Naive thymus-derived CD8-positive, alpha-beta T cell (primary cell): ENCODE measurements around the gene LRRC8B. TPM values are rescaled to one million over a fixed set of nuclear protein-coding genes. Genes with fewer than 3 reads are reported as not detected.

Experiments used
- ATAC-seq, 2 donors: fragments of 150-1000 bp; cut with Tn5 transposase in 1 of 2; sonication (Bioruptor Pico), chemical (Tn5 transposase) in 1 of 2; 1 replicate in 1 of 2; 2 replicates in 1 of 2; pipeline ENCODE4 v1.10.0; 2021; ENCODE audit warnings: mild to moderate bottlenecking in 2 of 2, moderate library complexity in 2 of 2
- POLR2A ChIA-PET: fragments of 350-600 bp; sonication (Branson Sonifier 250); formaldehyde crosslinking; loops from one replicate; lab custom pipeline; 2021; ENCODE audit warnings: antibody characterized with exemption; lab: Charles Lee
- DNase-seq, 10 donors: peaks; one replicate each; pipeline versions ENCODE4 v3.0.0 to v3.0.0-alpha.2; 2020 to 2022
- H3K27ac Mint-ChIP-seq, 10 donors: one replicate each; pipeline ENCODE4 v1.8.0; 2020 to 2022; ENCODE audit warnings: mild to moderate bottlenecking in 10 of 10, mixed read lengths in 10 of 10, moderate library complexity in 4 of 10, inconsistent platforms in 1 of 10
- H3K27me3 Mint-ChIP-seq, 5 donors: one replicate each; pipeline ENCODE4 v1.8.0; 2021 to 2022; ENCODE audit warnings: mixed read lengths in 5 of 5
- H3K36me3 Mint-ChIP-seq, 3 donors: one replicate each; pipeline ENCODE4 v1.8.0; 2020 to 2022; ENCODE audit warnings: mixed read lengths in 3 of 3, mild to moderate bottlenecking in 2 of 3, inconsistent platforms in 1 of 3
- H3K4me1 Mint-ChIP-seq, 4 donors: one replicate each; pipeline ENCODE4 v1.8.0; 2021 to 2022; ENCODE audit warnings: mixed read lengths in 4 of 4
- H3K4me3 Mint-ChIP-seq, 10 donors: one replicate each; pipeline ENCODE4 v1.8.0; 2020 to 2022; ENCODE audit warnings: mild to moderate bottlenecking in 10 of 10, mixed read lengths in 10 of 10, moderate library complexity in 6 of 10, inconsistent platforms in 1 of 10
- H3K9me3 Mint-ChIP-seq, 9 donors: one replicate each; pipeline ENCODE4 v1.8.0; 2020 to 2022; ENCODE audit warnings: mixed read lengths in 9 of 9, mild to moderate bottlenecking in 3 of 9, inconsistent platforms in 1 of 9, moderate library complexity in 1 of 9
- polyA plus RNA-seq, 3 donors: library from polyadenylated mRNA; unstranded; fragments of 300-500 nt; fragmentation: Illumina TruSeq; gene quantifications; one replicate each; pipeline ENCODE4 v1.2.3, GENCODE V29; 2021
- total RNA-seq, 8 experiments: library from RNA in 2 of 8; stranded (reverse) in 2 of 8; gene quantifications; one replicate each; pipeline ENCODE4 v1.2.3 and lab custom pipeline; 2021 to 2026

Gene LRRC8B
- total and polyA plus RNA-seq, 5 experiments from 2014 or later, result 8.5 to 16.1 (median 13.6) TPM

DNA sequence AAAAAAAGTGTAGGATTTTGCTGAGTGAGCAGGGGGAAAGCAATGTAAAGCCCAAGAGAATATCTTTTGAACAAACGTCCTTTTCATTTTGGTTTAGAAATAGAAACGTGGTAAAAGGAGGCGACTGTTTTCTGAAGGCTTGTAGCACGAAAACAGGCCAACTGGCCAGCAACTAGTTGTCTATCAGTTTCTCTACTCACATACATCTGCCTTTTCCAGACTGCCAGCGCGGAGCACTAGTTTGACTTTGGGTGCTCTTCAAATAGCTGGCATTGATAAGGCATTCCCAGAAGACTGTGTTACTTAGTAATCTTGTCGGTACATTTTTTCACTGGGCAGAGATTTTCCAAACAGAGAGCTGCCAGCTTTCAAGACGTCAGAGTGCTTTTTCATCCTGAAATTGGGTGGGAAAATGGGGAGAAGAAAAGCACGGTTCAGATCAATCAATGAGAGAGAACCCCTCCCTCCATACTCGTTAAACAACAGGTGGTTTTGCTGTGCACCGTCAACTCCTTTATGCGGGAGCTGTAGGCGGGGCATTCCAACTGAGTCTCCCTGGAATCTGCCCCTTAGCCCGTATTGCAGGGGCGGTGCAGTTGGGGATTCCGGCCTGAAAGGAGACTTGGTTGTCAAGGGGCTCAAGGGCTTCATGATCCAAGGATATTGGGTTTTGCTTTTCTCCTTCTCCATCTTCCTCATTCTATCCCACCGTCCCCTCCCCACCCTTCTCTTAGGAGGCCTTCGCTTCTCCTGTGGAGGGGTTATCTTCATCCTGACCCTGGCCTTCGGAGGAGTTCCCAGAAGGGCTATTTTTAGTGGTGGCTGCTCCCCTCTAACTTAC is 107.4 kb downstream of the LRRC8B start:
- ATAC-seq, result no peak
- POLR2A ChIA-PET, result interaction anchor here (0.6 to 13.2 kb wide), 24 partner anchors 8 to 211 kb away, joined by 3 to 329 read pairs (median 7); partner anchors contain the start of gene LRRC8B
- Mint-ChIP-seq H3K36me3 (peaks cover 0 to 5% (median 0%) of the 10 kb centered on the region in 3 donors), H3K27ac (peak overlapping the region; percentile 94 to 99 (median 98)), H3K9me3 (no peaks in the 10 kb centered on the region), H3K27me3 (no peaks in the 10 kb centered on the region), H3K4me3 (peak overlapping the region; percentile 87 to 98 (median 94)), H3K4me1 (peaks cover 36 to 84% (median 78%) of the 10 kb centered on the region in 4 donors)
- DNase-seq, result peak in 1 of 10 donors; percentile 10

GRCh38 chr1:89632657-89633247 is 108.1 kb downstream of the LRRC8B start, which contains the start of gene LRRC8C:
TSS of gene LRRC8C (plus strand) at chr1:89633120. CDS start at chr1:89686474, 53,354 bp downstream.
- ATAC-seq (peak; percentile 79 to 84), DNase-seq (peak; percentile 80 to 97 (median 88))
- POLR2A ChIA-PET, result interaction anchor here (0.6 to 13.2 kb wide), 23 partner anchors 8 to 211 kb away, joined by 3 to 329 read pairs (median 6); partner anchors contain the start of gene LRRC8B
- Mint-ChIP-seq H3K27me3 (no peaks in the 10 kb centered on the region), H3K36me3 (peaks cover 0 to 6% (median 0%) of the 10 kb centered on the region in 3 donors), H3K4me3 (peak within 1 kb of the TSS; percentile 91 to 98 (median 96)), H3K27ac (peak within 1 kb of the TSS; percentile 94 to 99 (median 98)), H3K9me3 (no peaks in the 10 kb centered on the region), H3K4me1 (peaks cover 43 to 85% (median 78%) of the 10 kb centered on the region in 4 donors)

DNA sequence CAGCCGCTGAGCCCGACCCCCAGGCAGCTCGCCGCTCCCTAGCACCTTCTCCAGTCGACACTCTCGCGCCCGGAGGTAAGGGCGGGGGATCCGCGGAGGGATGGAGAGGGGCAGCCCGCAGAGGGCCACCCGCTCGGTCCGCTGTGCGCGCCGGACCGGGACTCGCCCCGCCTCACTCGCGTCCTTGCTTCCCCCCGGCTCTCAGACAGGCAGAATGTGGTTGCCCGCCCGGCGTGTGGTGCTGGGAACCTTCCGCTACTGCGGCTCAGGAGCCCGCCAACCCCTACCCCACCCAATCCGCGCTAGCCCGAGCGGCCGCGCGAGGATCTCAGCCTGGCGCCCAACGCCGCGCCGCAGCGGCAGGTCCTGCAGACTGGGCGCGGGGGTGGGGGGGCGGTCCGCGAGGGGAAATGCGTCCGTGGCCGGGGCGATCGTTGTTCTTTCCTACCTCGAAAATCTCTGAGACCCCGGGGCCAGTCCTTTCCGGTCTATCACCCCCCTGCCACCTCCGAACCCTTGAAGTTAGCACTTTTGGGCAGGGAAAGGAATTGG is 108.7 kb downstream of the LRRC8B start:
- H3K4me1 Mint-ChIP-seq, result peaks cover 46 to 85% (median 79%) of the 10 kb centered on the region in 4 donors
- POLR2A ChIA-PET, result interaction anchor here (0.7 to 13.2 kb wide), 21 partner anchors 9 to 171 kb away, joined by 3 to 329 read pairs (median 6); partner anchors contain the start of gene LRRC8B
- no peaks in the 10 kb centered on the region for H3K27me3 Mint-ChIP-seq
- H3K36me3 Mint-ChIP-seq, result peaks cover 0 to 11% (median 0%) of the 10 kb centered on the region in 3 donors
- ATAC-seq, result peak; percentile 49 to 52
- DNase-seq, result peak; percentile 48 to 78 (median 60)
- no peaks in the 10 kb centered on the region for H3K9me3 Mint-ChIP-seq
- peak overlapping the region; percentile 89 to 98 (median 94) for H3K27ac Mint-ChIP-seq
- peak overlapping the region; percentile 91 to 98 (median 96) for H3K4me3 Mint-ChIP-seq

DNA sequence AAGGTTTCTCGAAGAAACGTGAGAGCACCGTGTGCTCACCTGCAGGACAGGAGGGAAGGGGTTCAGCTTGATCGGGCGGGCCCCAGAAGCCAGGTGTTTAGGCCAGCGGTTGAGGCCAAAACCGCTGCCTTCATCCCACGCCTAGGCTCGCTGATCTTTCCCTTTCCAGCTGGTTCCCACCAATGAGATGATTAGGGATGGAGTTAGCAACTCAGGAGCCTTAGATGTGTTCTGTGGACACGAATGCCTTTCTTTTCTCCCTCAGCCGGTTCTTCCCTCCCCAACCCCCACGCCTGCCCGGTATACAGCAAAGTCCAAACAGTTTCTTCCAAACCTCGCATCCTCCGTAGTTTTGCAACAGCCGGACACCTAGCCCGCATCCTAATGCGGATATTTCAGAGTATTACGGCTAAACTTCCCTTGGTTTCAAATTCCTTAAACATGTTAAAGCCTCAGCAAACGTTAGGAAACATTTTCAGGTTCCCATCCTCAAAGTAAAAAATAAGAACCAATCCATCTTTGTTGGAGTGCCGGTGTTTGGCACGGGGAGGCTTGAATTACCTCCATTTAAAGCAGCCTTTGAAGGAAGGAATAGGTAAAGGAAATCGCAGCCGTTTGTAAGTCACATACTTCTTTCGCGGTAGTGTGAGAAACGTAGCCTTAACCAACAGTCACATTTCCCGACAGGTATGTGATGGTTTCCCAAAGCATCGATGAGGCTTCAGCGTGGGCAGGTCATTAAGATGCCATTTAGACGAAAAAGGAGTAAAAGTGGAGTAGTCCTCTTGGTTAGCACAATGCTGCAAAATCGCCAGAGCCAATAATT is 109.4 kb downstream of the LRRC8B start:
- POLR2A ChIA-PET, result interaction anchor here (0.7 to 13.2 kb wide), 13 partner anchors 10 to 170 kb away, joined by 3 to 329 read pairs (median 15); partner anchors contain the start of gene LRRC8B
- peak overlapping the region; percentile 89 to 98 (median 94) for H3K27ac Mint-ChIP-seq
- no peaks in the 10 kb centered on the region for H3K27me3 Mint-ChIP-seq
- H3K9me3 Mint-ChIP-seq, result no peaks in the 10 kb centered on the region
- ATAC-seq (peak in 1 of 2 donors; percentile 1), DNase-seq (peak in 2 of 10 donors; percentile 23 to 24)
- peaks cover 42 to 84% (median 75%) of the 10 kb centered on the region in 4 donors for H3K4me1 Mint-ChIP-seq
- H3K4me3 Mint-ChIP-seq, result peak overlapping the region; percentile 91 to 98 (median 96)
- peaks cover 0 to 8% (median 0%) of the 10 kb centered on the region in 3 donors for H3K36me3 Mint-ChIP-seq

- peaks cover 0 to 13% (median 0%) of the 10 kb centered on the region in 3 donors for H3K36me3 Mint-ChIP-seq
- peak overlapping the region in 9 of 10 donors; percentile 13 to 85 (median 58) for H3K27ac Mint-ChIP-seq
- DNase-seq (no peak), ATAC-seq (no peak)
- POLR2A ChIA-PET, result interaction anchor here (0.7 to 11.4 kb wide), 10 partner anchors 10 to 128 kb away, joined by 3 to 125 read pairs (median 4); no protein-coding TSS in a partner anchor
- no peaks in the 10 kb centered on the region for H3K9me3 Mint-ChIP-seq
- no peaks in the 10 kb centered on the region for H3K27me3 Mint-ChIP-seq
- peak overlapping the region; percentile 39 to 98 (median 68) for H3K4me3 Mint-ChIP-seq
- H3K4me1 Mint-ChIP-seq, result peaks cover 37 to 83% (median 70%) of the 10 kb centered on the region in 4 donors
Measured at GRCh38 chr1:89635825-89636815, 111.5 kb downstream of the LRRC8B start.

- ATAC-seq (no peak), DNase-seq (no peak)
- Mint-ChIP-seq H3K4me1 (peaks cover 34 to 83% (median 69%) of the 10 kb centered on the region in 4 donors), H3K36me3 (peaks cover 0 to 17% (median 0%) of the 10 kb centered on the region in 3 donors), H3K4me3 (peak overlapping the region in 9 of 10 donors; percentile 29 to 98 (median 59)), H3K27ac (peak overlapping the region; percentile 38 to 84 (median 74)), H3K27me3 (no peaks in the 10 kb centered on the region), H3K9me3 (no peaks in the 10 kb centered on the region)
- POLR2A ChIA-PET, result interaction anchor here (0.7 to 11.4 kb wide), 4 partner anchors 15 to 127 kb away, joined by 4 to 125 read pairs (median 14); no protein-coding TSS in a partner anchor
Measured at GRCh38 chr1:89637496-89637895, 112.9 kb downstream of the LRRC8B start.

DNA sequence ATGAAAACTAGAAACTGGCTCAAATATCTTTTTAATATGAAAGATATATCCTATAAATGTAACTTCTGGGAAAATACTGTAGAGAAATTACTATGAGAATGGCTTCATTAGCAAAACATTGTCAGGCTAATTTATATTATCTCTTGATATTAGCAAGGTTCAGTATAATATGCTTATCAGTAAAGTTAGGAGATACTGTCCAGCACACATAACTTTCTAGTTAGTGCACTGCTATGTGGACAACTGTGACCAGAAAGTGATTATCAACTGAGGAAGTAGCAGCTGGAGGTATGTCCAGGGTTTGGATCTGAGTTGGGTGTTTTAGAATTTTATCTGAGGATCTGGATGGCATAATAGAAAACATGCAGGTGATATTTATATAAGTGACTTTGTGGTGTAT is 115.8 kb downstream of the LRRC8B start:
- POLR2A ChIA-PET, result interaction anchor here (1.7 kb wide), 1 partner anchor 14 kb away, joined by 4 read pairs; no protein-coding TSS in a partner anchor
- H3K4me1 Mint-ChIP-seq, result peaks cover 36 to 95% (median 78%) of the 10 kb centered on the region in 4 donors
- peak overlapping the region in 3 of 10 donors; percentile 6 to 28 (median 9) for H3K4me3 Mint-ChIP-seq
- H3K9me3 Mint-ChIP-seq, result peaks cover 0 to 11% (median 7%) of the 10 kb centered on the region in 9 donors
- peaks cover 7 to 25% (median 14%) of the 10 kb centered on the region in 3 donors for H3K36me3 Mint-ChIP-seq
- no peaks in the 10 kb centered on the region for H3K27me3 Mint-ChIP-seq
- ATAC-seq (no peak), DNase-seq (no peak)
- peak overlapping the region in 7 of 10 donors; percentile 22 to 90 (median 39) for H3K27ac Mint-ChIP-seq

- ATAC-seq (no peak), DNase-seq (no peak)
- H3K4me3 Mint-ChIP-seq, result peak overlapping the region in 9 of 10 donors; percentile 2 to 32 (median 12)
- peaks cover 17 to 29% (median 26%) of the 10 kb centered on the region in 3 donors for H3K36me3 Mint-ChIP-seq
- H3K4me1 Mint-ChIP-seq, result peaks cover 28 to 81% (median 66%) of the 10 kb centered on the region in 4 donors
- H3K27me3 Mint-ChIP-seq, result no peaks in the 10 kb centered on the region
- POLR2A ChIA-PET, result interaction anchor here (1.2 kb wide), 1 partner anchor 121 kb away, joined by 3 read pairs; no protein-coding TSS in a partner anchor
- H3K9me3 Mint-ChIP-seq, result peaks cover 0 to 22% (median 13%) of the 10 kb centered on the region in 9 donors
- peak overlapping the region; percentile 9 to 85 (median 58) for H3K27ac Mint-ChIP-seq
Measured at GRCh38 chr1:89641781-89642180, 117.2 kb downstream of the LRRC8B start.

DNA sequence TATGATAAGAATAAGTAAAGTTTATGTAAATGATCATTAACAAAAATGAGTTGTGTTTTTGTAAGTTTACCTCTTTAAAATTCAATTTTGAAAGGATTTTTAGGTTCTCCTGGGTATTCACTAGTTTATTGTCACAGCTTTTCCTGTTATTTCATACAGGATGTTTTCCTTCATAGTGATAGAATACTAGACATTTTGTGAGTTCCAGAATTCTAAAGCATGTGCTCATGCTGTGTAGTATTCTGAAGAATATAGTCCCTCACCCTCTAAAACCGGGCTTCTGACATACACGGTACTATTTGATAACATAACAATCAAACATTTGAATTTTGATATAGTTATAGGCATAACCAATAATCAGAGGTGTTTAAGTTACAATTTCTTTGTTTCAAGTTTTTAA is 118.9 kb downstream of the LRRC8B start:
- Mint-ChIP-seq H3K4me1 (peaks cover 19 to 74% (median 55%) of the 10 kb centered on the region in 4 donors), H3K27ac (peak overlapping the region in 7 of 10 donors; percentile 55 to 87 (median 79)), H3K4me3 (peak overlapping the region in 2 of 10 donors; percentile 18 to 58), H3K36me3 (peaks cover 17 to 31% (median 29%) of the 10 kb centered on the region in 3 donors), H3K27me3 (no peaks in the 10 kb centered on the region), H3K9me3 (peaks cover 0 to 26% (median 14%) of the 10 kb centered on the region in 9 donors)
- no peak for DNase-seq
- POLR2A ChIA-PET, result interaction anchor here (2.7 kb wide), 1 partner anchor 10 kb away, joined by 15 read pairs; the partner anchor contains the start of gene LRRC8C
- no peak for ATAC-seq
